Thymus (tissue), 11 donors: ENCODE results near the gene ACVR2A. TPM values are rescaled to one million over a fixed set of nuclear protein-coding genes. Genes with fewer than 3 reads are reported as not detected.

Source experiments
- DNase-seq, 9 donors: peaks; one replicate each; pipeline ENCODE4 v3.0.0-alpha.2; 2013; ENCODE audit warnings: low spot score in 9 of 9, low read depth in 6 of 9, missing footprints in 1 of 9
- H3K27ac ChIP-seq, 2 donors: one replicate each; pipeline ENCODE4 v1.5.1; 2013; ENCODE audit warnings: control low read depth in 1 of 2, low read depth in 1 of 2, low read length in 1 of 2, mild to moderate bottlenecking in 1 of 2, moderate library complexity in 1 of 2
- H3K27me3 ChIP-seq, 2 donors: one replicate each; pipeline ENCODE4 v1.5.1; 2013; ENCODE audit warnings: low read length in 1 of 2; ENCODE audit not compliant: control insufficient read depth in 2 of 2, insufficient read depth in 1 of 2
- H3K36me3 ChIP-seq, 2 donors: one replicate each; pipeline ENCODE4 v1.5.1; 2013; ENCODE audit warnings: low read length in 1 of 2, mild to moderate bottlenecking in 1 of 2, moderate library complexity in 1 of 2; ENCODE audit not compliant: control insufficient read depth in 2 of 2, insufficient read depth in 2 of 2
- H3K4me1 ChIP-seq, 2 donors: one replicate each; pipeline ENCODE4 v1.5.1; 2013; ENCODE audit warnings: low read length in 2 of 2; ENCODE audit not compliant: control insufficient read depth in 2 of 2, insufficient read depth in 2 of 2
- H3K4me3 ChIP-seq, 2 donors: one replicate each; pipeline ENCODE4 v1.5.1; 2013; ENCODE audit warnings: low read length in 2 of 2, control low read depth in 1 of 2, mild to moderate bottlenecking in 1 of 2
- H3K9me3 ChIP-seq, 2 donors: one replicate each; pipeline ENCODE4 v1.5.1; 2013; ENCODE audit warnings: low read length in 1 of 2, mild to moderate bottlenecking in 1 of 2; ENCODE audit not compliant: control insufficient read depth in 2 of 2, insufficient read depth in 1 of 2
- WGBS: extraction: QIAGEN DNeasy Blood & Tissue Kit; methylation state at CpG from one replicate; pipeline ENCODE4 v1.1.7; 2013; 5-methylcytosine and 5-hydroxymethylcytosine counted together
- polyA plus RNA-seq: library from polyadenylated mRNA; stranded (reverse); fragments of 200-250 nt; gene quantifications from one replicate; pipeline ENCODE4 v1.2.3, GENCODE V29; 2013
- total RNA-seq: library from RNA; stranded (reverse); fragments of 120-200 nt; gene quantifications from one replicate; pipeline ENCODE4 v1.2.4, GENCODE V29; 2013
- donor health status: healthy.

The ACVR2A gene
- total and polyA plus RNA-seq, 2 donors = 6.6 to 7.2 TPM

GRCh38 chr2:147909178-147909577 is 64.3 kb downstream of the ACVR2A start:
- Histone ChIP-seq H3K4me3 (no peak overlapping the region), H3K27me3 (no peaks in the 10 kb centered on the region), H3K36me3 (no peaks in the 10 kb centered on the region), H3K9me3 (no peaks in the 10 kb centered on the region), H3K4me1 (no peaks in the 10 kb centered on the region), H3K27ac (no peak overlapping the region)
- 97% methylated on average over 2 of the region's 2 CpGs for WGBS
- DNase-seq = no peak

GRCh38 chr2:147910990-147911473 is 66.2 kb downstream of the ACVR2A start:
- DNase-seq = peak; percentile 4 to 63 (median 38)
- Histone ChIP-seq H3K9me3 (no peaks in the 10 kb centered on the region), H3K4me3 (no peak overlapping the region), H3K27ac (no peak overlapping the region), H3K36me3 (no peaks in the 10 kb centered on the region), H3K27me3 (no peaks in the 10 kb centered on the region), H3K4me1 (no peaks in the 10 kb centered on the region)
- WGBS = 1% methylated on average over 2 of the region's 2 CpGs

- H3K27me3 ChIP-seq = no peaks in the 10 kb centered on the region
- no peak overlapping the region for H3K27ac ChIP-seq
- no peaks in the 10 kb centered on the region for H3K9me3 ChIP-seq
- no peaks in the 10 kb centered on the region for H3K4me1 ChIP-seq
- H3K36me3 ChIP-seq = no peaks in the 10 kb centered on the region
- DNase-seq = peak in 1 of 9 donors; percentile 5
- no peak overlapping the region for H3K4me3 ChIP-seq
- 71% methylated on average over 3 of the region's 3 CpGs for WGBS
Measured at GRCh38 chr2:147913701-147914480, 69.1 kb downstream of the ACVR2A start.

GRCh38 chr2:147916067-147916466 is 71.2 kb downstream of the ACVR2A start:
- Histone ChIP-seq H3K4me3 (no peak overlapping the region), H3K27me3 (no peaks in the 10 kb centered on the region), H3K4me1 (no peaks in the 10 kb centered on the region), H3K9me3 (no peaks in the 10 kb centered on the region), H3K27ac (no peak overlapping the region), H3K36me3 (no peaks in the 10 kb centered on the region)
- 97% methylated on average over 2 of the region's 2 CpGs for WGBS
- DNase-seq = no peak

GRCh38 chr2:147916723-147917122 is 71.9 kb downstream of the ACVR2A start:
- no peaks in the 10 kb centered on the region for H3K4me1 ChIP-seq
- H3K27ac ChIP-seq = no peak overlapping the region
- 96% methylated on average over 4 of the region's 4 CpGs for WGBS
- DNase-seq = no peak
- H3K4me3 ChIP-seq = no peak overlapping the region
- no peaks in the 10 kb centered on the region for H3K27me3 ChIP-seq
- no peaks in the 10 kb centered on the region for H3K9me3 ChIP-seq
- no peaks in the 10 kb centered on the region for H3K36me3 ChIP-seq

- no peaks in the 10 kb centered on the region for H3K27me3 ChIP-seq
- H3K27ac ChIP-seq = no peak overlapping the region
- H3K9me3 ChIP-seq = no peaks in the 10 kb centered on the region
- WGBS = 91% methylated on average over 4 of the region's 4 CpGs
- H3K4me3 ChIP-seq = no peak overlapping the region
- H3K4me1 ChIP-seq = no peaks in the 10 kb centered on the region
- H3K36me3 ChIP-seq = no peaks in the 10 kb centered on the region
- DNase-seq = no peak
Measured at GRCh38 chr2:147917161-147917560, 72.3 kb downstream of the ACVR2A start.

GRCh38 chr2:147923846-147924245 is 79.0 kb downstream of the ACVR2A start:
- DNase-seq = no peak
- H3K4me3 ChIP-seq = no peak overlapping the region
- no peaks in the 10 kb centered on the region for H3K9me3 ChIP-seq
- no peaks in the 10 kb centered on the region for H3K36me3 ChIP-seq
- no peaks in the 10 kb centered on the region for H3K27me3 ChIP-seq
- H3K27ac ChIP-seq = no peak overlapping the region
- WGBS = 95% methylated on average over 3 of the region's 3 CpGs
- no peaks in the 10 kb centered on the region for H3K4me1 ChIP-seq

GRCh38 chr2:147924647-147925046 is 79.8 kb downstream of the ACVR2A start:
- H3K36me3 ChIP-seq = no peaks in the 10 kb centered on the region
- 98% methylated on average over 3 of the region's 3 CpGs for WGBS
- DNase-seq = no peak

GRCh38 chr2:147925886-147926285 is 81.1 kb downstream of the ACVR2A start:
- Histone ChIP-seq H3K36me3 (no peaks in the 10 kb centered on the region), H3K4me1 (no peaks in the 10 kb centered on the region), H3K27ac (no peak overlapping the region), H3K9me3 (no peaks in the 10 kb centered on the region), H3K27me3 (no peaks in the 10 kb centered on the region), H3K4me3 (no peak overlapping the region)
- no peak for DNase-seq

More at GRCh38 chr2:147924647-147925046, 79.8 kb downstream of the ACVR2A start:
- H3K4me1 ChIP-seq = no peaks in the 10 kb centered on the region
- no peaks in the 10 kb centered on the region for H3K9me3 ChIP-seq
- no peaks in the 10 kb centered on the region for H3K27me3 ChIP-seq
- H3K27ac ChIP-seq = no peak overlapping the region
- no peak overlapping the region for H3K4me3 ChIP-seq
